A549 (cell line): ENCODE measurements around the gene HOXD12.

Experiments
- CTCF ChIP-seq: fragments of >200 bp; sonication (Bioruptor Twin); formaldehyde crosslinking; IDR thresholded peaks from 3 replicates; pipeline ENCODE4 v1.5.1; 2016
- EP300 ChIP-seq, 2 experiments: fragments of >200 bp; sonication (Bioruptor Twin); formaldehyde crosslinking; IDR thresholded peaks; 2 replicates in 1 of 2; 3 replicates in 1 of 2; pipeline ENCODE4 v1.6.1; 2016 to 2017
- HMGXB4 ChIP-seq: fragments of 250-450 bp; sonication (Bioruptor Pico); IDR thresholded peaks from 2 replicates; pipeline ENCODE4 v1.5.0; 2021; ENCODE audit warnings: mild to moderate bottlenecking, moderate library complexity, borderline replicate concordance
- HOXA7 ChIP-seq: fragments of 250-450 bp; sonication (Bioruptor Pico); IDR thresholded peaks from 2 replicates; pipeline ENCODE4 v1.5.0; 2020; ENCODE audit warnings: mild to moderate bottlenecking, moderate library complexity
- JUNB ChIP-seq: fragments of >200 bp; sonication (Bioruptor Twin); formaldehyde crosslinking; IDR thresholded peaks from 2 replicates; pipeline ENCODE4 v1.6.1; 2016
- POLR2A ChIP-seq: IDR thresholded peaks from 2 replicates; pipeline ENCODE4 v1.6.1; 2012; ENCODE audit warnings: mild to moderate bottlenecking, low read length
- RAD21 ChIP-seq, 2 experiments: fragments of >200 bp in 1 of 2; sonication (Bioruptor Twin) in 1 of 2; formaldehyde crosslinking in 1 of 2; IDR thresholded peaks in 1 of 2; conservative IDR thresholded peaks in 1 of 2; 2 replicates in 1 of 2; 3 replicates in 1 of 2; pipeline ENCODE4 v1.6.1; 2012 to 2018; ENCODE audit warnings: inconsistent platforms in 1 of 2
- REST ChIP-seq: fragments of 200-600 bp; sonication (generic); IDR thresholded peaks from 2 replicates; pipeline ENCODE4 v1.6.1; 2016; ENCODE audit warnings: antibody characterized with exemption, mild to moderate bottlenecking, moderate library complexity
- RFX5 ChIP-seq: fragments of 450-650 bp; IDR thresholded peaks from 2 replicates; pipeline ENCODE4 v1.7.1; 2014; ENCODE audit warnings: antibody characterized with exemption, mild to moderate bottlenecking, moderate library complexity
- RNF2 ChIP-seq: fragments of 200-600 bp; sonication (generic); IDR thresholded peaks from 2 replicates; pipeline ENCODE4 v1.6.1; 2016; ENCODE audit warnings: low read depth, mild to moderate bottlenecking, antibody characterized with exemption, moderate library complexity, borderline replicate concordance

- no peak for TF ChIP-seq RFX5
- TF ChIP-seq RNF2 = no peak
- no peak for TF ChIP-seq EP300 (IDR thresholded peaks at IDR 0.05)
- no peak for TF ChIP-seq HOXA7
- TF ChIP-seq POLR2A = no peak
- TF ChIP-seq CTCF = no peak
- TF ChIP-seq JUNB = no peak
- TF ChIP-seq REST = no peak
- TF ChIP-seq RAD21 (conservative IDR thresholded peaks at IDR 0.05 in 1 of 2, IDR thresholded peaks at IDR 0.05 in 1 of 2) = no peak
- no peak for TF ChIP-seq HMGXB4 (CRISPR knock-in tag)
These were observed 32.9 kb downstream of the HOXD12 start for GRCh38 chr2:176132205-176133171.
